Esophagus squamous epithelium (tissue), 4 donors: ENCODE data around the gene GTF3A.

Source experiments
- POLR2A ChIP-seq, 4 donors: fragments of 450-650 bp; IDR thresholded peaks; one replicate each; pipeline ENCODE4 v1.6.1; 2017; ENCODE audit warnings: antibody characterized with exemption in 4 of 4, mild to moderate bottlenecking in 4 of 4, moderate library complexity in 3 of 4
- TF ChIP-seq, protein P1 (sequence below), 6 experiments: fragments of 450-650 bp in 4 of 6; fragments of 200-600 bp in 2 of 6; sonication (generic) in 2 of 6; IDR thresholded peaks; one replicate each; pipeline ENCODE4 v1.5.1; 2016 to 2019; ENCODE audit warnings: antibody characterized with exemption in 6 of 6, mild to moderate bottlenecking in 4 of 6, moderate library complexity in 4 of 6

DNA sequence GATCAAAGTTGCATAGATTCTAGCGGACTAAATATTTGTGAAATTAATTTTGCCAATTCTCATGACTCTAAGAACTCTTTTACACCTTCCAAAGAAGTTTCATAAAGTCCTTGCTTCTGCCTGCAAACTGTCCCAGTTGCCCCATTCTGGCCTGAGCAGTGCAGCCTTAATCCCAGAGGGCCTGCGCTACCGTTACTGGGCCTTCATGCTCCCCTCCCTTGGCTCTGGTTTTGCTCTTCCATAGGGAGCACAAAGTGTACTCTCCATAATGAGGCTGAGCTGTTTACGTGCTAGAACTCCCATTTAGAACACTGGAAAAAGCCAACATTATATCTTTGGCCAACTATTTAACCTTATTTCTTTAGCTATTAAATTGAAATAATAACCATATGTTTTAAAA lies 23.9 kb downstream of the GTF3A start:
- TF ChIP-seq, protein P1, sequence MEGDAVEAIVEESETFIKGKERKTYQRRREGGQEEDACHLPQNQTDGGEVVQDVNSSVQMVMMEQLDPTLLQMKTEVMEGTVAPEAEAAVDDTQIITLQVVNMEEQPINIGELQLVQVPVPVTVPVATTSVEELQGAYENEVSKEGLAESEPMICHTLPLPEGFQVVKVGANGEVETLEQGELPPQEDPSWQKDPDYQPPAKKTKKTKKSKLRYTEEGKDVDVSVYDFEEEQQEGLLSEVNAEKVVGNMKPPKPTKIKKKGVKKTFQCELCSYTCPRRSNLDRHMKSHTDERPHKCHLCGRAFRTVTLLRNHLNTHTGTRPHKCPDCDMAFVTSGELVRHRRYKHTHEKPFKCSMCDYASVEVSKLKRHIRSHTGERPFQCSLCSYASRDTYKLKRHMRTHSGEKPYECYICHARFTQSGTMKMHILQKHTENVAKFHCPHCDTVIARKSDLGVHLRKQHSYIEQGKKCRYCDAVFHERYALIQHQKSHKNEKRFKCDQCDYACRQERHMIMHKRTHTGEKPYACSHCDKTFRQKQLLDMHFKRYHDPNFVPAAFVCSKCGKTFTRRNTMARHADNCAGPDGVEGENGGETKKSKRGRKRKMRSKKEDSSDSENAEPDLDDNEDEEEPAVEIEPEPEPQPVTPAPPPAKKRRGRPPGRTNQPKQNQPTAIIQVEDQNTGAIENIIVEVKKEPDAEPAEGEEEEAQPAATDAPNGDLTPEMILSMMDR (IDR thresholded peaks at IDR 0.05): no peak
- TF ChIP-seq POLR2A (IDR thresholded peaks at IDR 0.05): no peak
